RWPE1 (cell line): ENCODE measurements around the gene DNAJC5.
A peak's percentile ranks its signal among the peaks of the same experiment; 100 is the strongest.
"Not testable (repeated sequence)": the region's sequence is repeated elsewhere in the genome, so short reads cannot be mapped to it uniquely, and the experiment has no call there.

Experiments used
- CTCF ChIA-PET: fragments of 350-600 bp; sonication (Branson Sonifier 250); formaldehyde crosslinking; extraction: SDS; loops from one replicate; lab custom pipeline; 2021; lab: Yijun Ruan, JAX
- POLR2A ChIA-PET: fragments of 400-600 bp; formaldehyde crosslinking; extraction: SDS; loops from one replicate; lab custom pipeline; 2020; ENCODE audit warnings: antibody characterized with exemption; ENCODE audit not compliant: low non-redundant PET; lab: Yijun Ruan, JAX
- DNase-seq: peaks from one replicate; pipeline ENCODE4 v3.0.0; 2012; ENCODE audit warnings: low spot score
- H3K27ac ChIP-seq: fragments of 450-650 bp; 2 replicates; pipeline ENCODE4 v1.5.1; 2017
- CTCF ChIP-seq: fragments of 450-650 bp; conservative IDR thresholded peaks from 2 replicates; pipeline ENCODE4 v1.5.1; 2017; ENCODE audit warnings: low read depth, mild to moderate bottlenecking

DNAJC5 gene

GRCh38 chr20:63920226-63920625 is 25.3 kb downstream of the DNAJC5 start:
- CTCF ChIA-PET = no interaction called here
- TF ChIP-seq CTCF = no peak
- no peak for DNase-seq
- POLR2A ChIA-PET = no interaction called here
- no peak overlapping the region for H3K27ac ChIP-seq

GRCh38 chr20:63923651-63924050 is 28.7 kb downstream of the DNAJC5 start:
- CTCF ChIA-PET = interaction anchor here (0.6 to 0.7 kb wide), 4 partner anchors 16 to 190 kb away, joined by 3 to 4 read pairs (median 4); no protein-coding TSS in a partner anchor

GRCh38 chr20:63924241-63924640 is 29.3 kb downstream of the DNAJC5 start:
- POLR2A ChIA-PET = no interaction called here
- peak overlapping the region; percentile 17 for H3K27ac ChIP-seq
- no peak for TF ChIP-seq CTCF
- CTCF ChIA-PET = interaction anchor here (0.6 kb wide), 1 partner anchor 622 kb away, joined by 3 read pairs; no protein-coding TSS in a partner anchor
- DNase-seq = no peak

More at GRCh38 chr20:63923651-63924050, 28.7 kb downstream of the DNAJC5 start:
- no peak for DNase-seq
- POLR2A ChIA-PET = interaction anchor here (0.6 kb wide), 1 partner anchor 76 kb away, joined by 3 read pairs; no protein-coding TSS in a partner anchor
- H3K27ac ChIP-seq = peak overlapping the region; percentile 10; the same call in 1 of the 2 replicates
- no peak for TF ChIP-seq CTCF

- ChIA-PET CTCF (no interaction called here), POLR2A (interaction anchor here (0.6 kb wide), 1 partner anchor 140 kb away, joined by 3 read pairs; no protein-coding TSS in a partner anchor)
- no peak overlapping the region for H3K27ac ChIP-seq
- DNase-seq = no peak
- TF ChIP-seq CTCF = no peak
Observed at GRCh38 chr20:63926298-63926697, 31.4 kb downstream of the DNAJC5 start.

DNA sequence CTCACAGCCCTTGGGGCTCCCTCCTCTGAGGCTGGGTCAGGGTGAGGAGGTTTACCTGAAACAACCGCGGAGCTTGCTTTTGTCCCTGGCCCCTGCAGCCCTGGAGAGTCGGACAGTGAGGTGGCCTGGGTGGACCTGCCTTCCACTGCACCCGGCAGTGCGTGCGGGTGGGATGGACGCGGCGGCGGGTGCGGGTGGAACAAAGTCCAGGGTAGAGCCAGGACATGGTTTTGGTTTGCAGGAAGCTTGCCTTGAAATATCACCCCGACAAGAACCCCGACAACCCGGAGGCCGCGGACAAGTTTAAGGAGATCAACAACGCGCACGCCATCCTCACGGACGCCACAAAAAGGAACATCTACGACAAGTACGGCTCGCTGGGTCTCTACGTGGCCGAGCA is 34.1 kb downstream of the DNAJC5 start:
- TF ChIP-seq CTCF = no peak
- POLR2A ChIA-PET = interaction anchor here (0.8 kb wide), 1 partner anchor 8 kb away, joined by 5 read pairs; no protein-coding TSS in a partner anchor

GRCh38 chr20:63929473-63929883 is 34.6 kb downstream of the DNAJC5 start:
- POLR2A ChIA-PET, H3K27ac ChIP-seq, DNase-seq, CTCF ChIA-PET: not testable (repeated sequence)

More for the DNA sequence above, 34.1 kb downstream of the DNAJC5 start:
- DNase-seq = no peak
- CTCF ChIA-PET = no interaction called here
- no peak overlapping the region for H3K27ac ChIP-seq

- POLR2A ChIA-PET = no interaction called here
- CTCF ChIA-PET = no interaction called here
- no peak for DNase-seq
- no peak for TF ChIP-seq CTCF
- H3K27ac ChIP-seq = peak overlapping the region; percentile 0; the same call in 1 of the 2 replicates
Observed at GRCh38 chr20:63930971-63931553, 36.1 kb downstream of the DNAJC5 start.
